Measurements from ENCODE around the gene EED. TPM values are rescaled to one million over a fixed set of nuclear protein-coding genes. Genes with fewer than 3 reads are reported as not detected.

The EED gene
- total RNA-seq (2021; fragmentation: NEBNext Ultra II Directional; extraction: Animal tissue kit (Norgen Biotek cat#: 25700)), result 10 to 100 TPM; 14.6 to 19.8 (median 17.1) TPM
- long read RNA-seq, transcript EED-201 (12 exons, 2,223 nt), result major isoform, 8 of 17 reads
- long read RNA-seq, partial matches to known transcripts, result 1 of 17 reads
- long read RNA-seq, other reads (novel, unspliced or antisense), result 0 of 17 reads

GRCh38 chr11:86244522-86245368, at the start of gene EED:
TSS of gene EED (plus strand) at chr11:86244753. CDS start at chr11:86245230, 477 bp downstream.
- no peaks in the 10 kb centered on the region for H3K9me3 Mint-ChIP-seq
- H3K4me3 Mint-ChIP-seq, result no peak within 1 kb of the TSS
- H3K4me1 Mint-ChIP-seq (ENCODE audit: low read depth), result peaks cover 37% of the 10 kb centered on the region
- H3K27ac Mint-ChIP-seq, result no peak within 1 kb of the TSS
- H3K27me3 Mint-ChIP-seq (ENCODE audit: insufficient read depth), result no peaks in the 10 kb centered on the region; the same call in 1 of the 2 replicates
- no peaks in the 10 kb centered on the region for H3K36me3 Mint-ChIP-seq (ENCODE audit: low read depth)
- peak; percentile 96 for DNase-seq
- TF ChIP-seq CTCF (IDR thresholded peaks at IDR 0.05), result no peak; the same call in 1 of the 2 replicates

- H3K9me3 Mint-ChIP-seq, result no peaks in the 10 kb centered on the region
- H3K4me3 Mint-ChIP-seq, result no peak overlapping the region
- H3K27me3 Mint-ChIP-seq (ENCODE audit: insufficient read depth), result no peaks in the 10 kb centered on the region
- no peak for TF ChIP-seq CTCF (IDR thresholded peaks at IDR 0.05)
- H3K36me3 Mint-ChIP-seq (ENCODE audit: low read depth), result no peaks in the 10 kb centered on the region
- peaks cover 31% of the 10 kb centered on the region for H3K4me1 Mint-ChIP-seq (ENCODE audit: low read depth)
- DNase-seq, result no peak
- no peak overlapping the region for H3K27ac Mint-ChIP-seq
Measured at GRCh38 chr11:86194998-86195397, 49.6 kb upstream of the EED start.

- Mint-ChIP-seq H3K9me3 (no peaks in the 10 kb centered on the region), H3K27ac (peak overlapping the region; percentile 23; the same call in 1 of the 2 replicates)
Measured at GRCh38 chr11:86196085-86196696, 48.4 kb upstream of the EED start.

GRCh38 chr11:86196913-86197312, 47.6 kb upstream of the EED start:
- H3K4me1 Mint-ChIP-seq (ENCODE audit: low read depth), result peaks cover 31% of the 10 kb centered on the region
- H3K9me3 Mint-ChIP-seq, result no peaks in the 10 kb centered on the region
- H3K27me3 Mint-ChIP-seq (ENCODE audit: insufficient read depth), result no peaks in the 10 kb centered on the region
- H3K36me3 Mint-ChIP-seq (ENCODE audit: low read depth), result no peaks in the 10 kb centered on the region
- no peak for DNase-seq
- TF ChIP-seq CTCF (IDR thresholded peaks at IDR 0.05), result no peak
- no peak overlapping the region for H3K4me3 Mint-ChIP-seq
- no peak overlapping the region for H3K27ac Mint-ChIP-seq

More at GRCh38 chr11:86196085-86196696, 48.4 kb upstream of the EED start:
- no peaks in the 10 kb centered on the region for H3K27me3 Mint-ChIP-seq (ENCODE audit: insufficient read depth)
- no peak overlapping the region for H3K4me3 Mint-ChIP-seq
- TF ChIP-seq CTCF (IDR thresholded peaks at IDR 0.05), result no peak
- no peaks in the 10 kb centered on the region for H3K36me3 Mint-ChIP-seq (ENCODE audit: low read depth)
- peaks cover 31% of the 10 kb centered on the region for H3K4me1 Mint-ChIP-seq (ENCODE audit: low read depth)
- DNase-seq, result no peak

- no peaks in the 10 kb centered on the region for H3K36me3 Mint-ChIP-seq (ENCODE audit: low read depth)
- no peaks in the 10 kb centered on the region for H3K27me3 Mint-ChIP-seq (ENCODE audit: insufficient read depth)
- H3K27ac Mint-ChIP-seq, result no peak overlapping the region
- TF ChIP-seq CTCF (IDR thresholded peaks at IDR 0.05), result no peak
- H3K4me3 Mint-ChIP-seq, result no peak overlapping the region
- no peak for DNase-seq
- H3K9me3 Mint-ChIP-seq, result no peaks in the 10 kb centered on the region
- H3K4me1 Mint-ChIP-seq (ENCODE audit: low read depth), result peaks cover 31% of the 10 kb centered on the region
Measured at GRCh38 chr11:86197448-86197847, 47.1 kb upstream of the EED start.
